NCI-H128 (cell line): ENCODE measurements around the gene AIG1.
"Not testable (repeated sequence)": the region's sequence is repeated elsewhere in the genome, so short reads cannot be mapped to it uniquely, and the experiment has no call there.

ENCODE experiments used
- DNase-seq: peaks from one replicate; lab custom pipeline; 2025; ENCODE audit not compliant: unreplicated experiment; lab: John Stamatoyannopoulos, UW

Gene AIG1

DNA sequence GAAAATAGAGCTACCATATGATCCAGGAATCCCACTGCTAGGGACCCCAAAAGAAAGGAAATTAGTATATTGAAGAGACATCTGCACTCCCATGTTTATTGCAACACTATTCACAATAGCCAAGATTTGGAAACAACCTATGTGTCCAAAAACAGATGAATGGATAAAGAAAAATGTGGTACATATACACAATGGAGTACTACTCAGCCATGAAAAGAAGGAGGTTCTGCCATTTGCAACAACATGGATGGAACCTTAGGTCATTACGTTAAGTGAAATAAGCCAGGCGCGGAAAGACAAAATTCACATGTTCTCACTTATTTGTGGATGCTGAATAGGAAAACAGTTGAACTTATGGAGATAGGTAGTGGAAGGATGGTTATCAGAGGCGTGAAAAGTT lies 252.5 kb downstream of the AIG1 start:
- no peak for DNase-seq

DNA sequence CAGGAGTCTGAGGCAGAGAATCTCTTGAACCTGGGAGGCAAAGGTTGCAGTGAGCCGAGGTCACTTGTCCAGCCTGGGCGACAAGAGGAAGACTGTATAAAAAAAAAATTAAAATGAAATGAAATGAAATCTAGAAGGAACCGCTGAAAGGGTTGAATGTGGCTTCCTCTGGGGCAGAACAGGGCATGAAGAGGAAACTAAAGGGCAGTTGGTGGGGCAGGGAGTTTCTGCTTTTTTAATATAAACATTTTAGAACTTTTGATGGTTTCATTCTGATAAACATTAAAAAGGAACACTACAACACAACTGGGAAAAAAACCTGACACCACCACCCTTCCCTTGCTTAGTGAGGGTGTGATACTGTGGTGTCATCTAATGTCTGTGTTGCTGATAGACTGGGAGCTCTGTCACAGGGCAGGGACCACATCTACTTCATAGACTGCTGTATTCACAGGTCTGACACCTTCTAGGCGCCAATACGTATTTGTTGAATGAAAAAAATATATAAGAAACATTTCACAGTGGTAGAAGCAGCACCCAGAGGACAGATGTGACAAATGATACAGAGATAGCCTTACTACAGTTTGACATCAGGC lies 260.9 kb downstream of the AIG1 start:
- no peak for DNase-seq

GRCh38 chr6:143322386-143322785 lies 261.7 kb downstream of the AIG1 start:
- DNase-seq, result no peak

DNA sequence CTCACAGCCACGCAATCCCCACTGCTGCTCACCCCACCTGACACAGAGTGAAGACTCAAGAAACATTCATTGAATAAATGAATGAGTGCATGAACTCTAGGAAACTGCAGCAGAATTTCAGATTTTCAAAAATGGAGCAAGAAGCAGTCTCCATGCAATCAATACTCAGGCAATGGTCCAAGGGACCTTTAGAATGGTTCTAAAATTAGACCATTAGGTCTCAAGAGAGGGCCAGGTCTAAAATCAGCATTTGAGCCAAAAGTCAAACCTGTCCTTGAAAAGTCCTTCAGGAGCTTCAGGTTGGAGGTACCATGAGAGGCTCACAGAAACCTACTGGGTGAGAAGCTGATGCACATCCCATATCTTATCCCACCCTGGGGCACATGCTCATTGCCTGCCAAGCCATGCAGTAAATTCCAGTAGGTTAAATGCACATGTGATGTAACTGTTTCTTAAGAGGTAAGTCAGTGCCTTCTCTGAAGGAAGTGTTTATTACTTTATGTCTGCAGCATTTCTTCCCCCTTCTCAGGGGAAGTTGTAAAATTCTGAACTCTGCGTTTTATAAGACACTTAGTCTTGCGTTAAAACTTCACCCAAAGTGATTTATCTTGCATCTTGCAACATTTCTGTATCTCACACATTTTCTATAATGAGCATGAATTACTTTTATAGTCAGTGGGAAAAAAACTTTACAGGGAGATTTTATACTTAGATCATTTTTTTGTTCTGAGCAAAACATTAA lies 263.2 kb downstream of the AIG1 start:
- no peak for DNase-seq

GRCh38 chr6:143325379-143326140 lies 264.9 kb downstream of the AIG1 start:
- no peak for DNase-seq

- DNase-seq, result no peak
Measured at GRCh38 chr6:143328876-143329275, 268.2 kb downstream of the AIG1 start.

- no peak for DNase-seq
Measured at GRCh38 chr6:143329323-143329722, 268.6 kb downstream of the AIG1 start.

GRCh38 chr6:143331362-143331761 lies 270.7 kb downstream of the AIG1 start:
- DNase-seq, result no peak

- DNase-seq, result no peak
Measured at GRCh38 chr6:143332153-143332845, 271.6 kb downstream of the AIG1 start.

DNA sequence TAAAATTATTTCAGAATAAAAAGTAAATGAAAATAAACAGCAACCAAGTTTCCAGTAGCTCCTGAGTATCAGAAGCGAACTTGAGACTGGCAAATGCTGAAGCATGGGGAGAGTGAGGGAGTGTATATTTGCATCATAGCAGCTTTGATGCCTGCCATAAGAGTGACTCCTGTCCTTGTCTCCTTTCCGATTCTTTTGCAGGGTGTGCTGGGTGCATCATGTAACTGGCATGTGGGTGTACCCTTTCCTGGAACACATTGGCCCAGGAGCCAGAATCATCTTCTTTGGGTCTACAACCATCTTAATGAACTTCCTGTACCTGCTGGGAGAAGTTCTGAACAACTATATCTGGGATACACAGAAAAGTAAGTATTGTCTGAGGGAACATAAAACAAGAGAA lies 272.4 kb downstream of the AIG1 start:
- no peak for DNase-seq

- no peak for DNase-seq
Measured at GRCh38 chr6:143333749-143334520, 273.2 kb downstream of the AIG1 start.

DNA sequence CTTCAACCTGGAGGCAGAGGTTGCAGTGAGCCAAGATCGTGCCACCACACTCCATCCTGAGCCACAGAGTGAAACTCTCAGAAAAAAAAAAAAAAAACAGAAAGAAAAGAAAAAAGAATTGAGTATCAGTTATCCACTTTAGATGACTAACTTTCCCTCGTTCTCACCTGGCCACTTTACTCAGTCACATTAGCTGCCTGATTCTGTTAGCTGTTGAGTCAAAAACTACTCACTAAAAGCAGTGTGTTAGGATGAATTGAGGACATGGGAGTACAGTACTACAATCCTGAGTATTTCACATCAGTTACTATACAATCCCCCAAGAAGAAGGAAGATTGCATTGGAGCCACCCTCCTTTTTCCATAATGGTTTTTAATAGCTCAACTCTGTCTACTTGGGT lies 275.2 kb downstream of the AIG1 start:
- no peak for DNase-seq

- DNase-seq, result no peak
Measured at GRCh38 chr6:143336446-143337152, 275.9 kb downstream of the AIG1 start.

GRCh38 chr6:143337201-143337949 lies 276.7 kb downstream of the AIG1 start:
- no peak for DNase-seq

DNA sequence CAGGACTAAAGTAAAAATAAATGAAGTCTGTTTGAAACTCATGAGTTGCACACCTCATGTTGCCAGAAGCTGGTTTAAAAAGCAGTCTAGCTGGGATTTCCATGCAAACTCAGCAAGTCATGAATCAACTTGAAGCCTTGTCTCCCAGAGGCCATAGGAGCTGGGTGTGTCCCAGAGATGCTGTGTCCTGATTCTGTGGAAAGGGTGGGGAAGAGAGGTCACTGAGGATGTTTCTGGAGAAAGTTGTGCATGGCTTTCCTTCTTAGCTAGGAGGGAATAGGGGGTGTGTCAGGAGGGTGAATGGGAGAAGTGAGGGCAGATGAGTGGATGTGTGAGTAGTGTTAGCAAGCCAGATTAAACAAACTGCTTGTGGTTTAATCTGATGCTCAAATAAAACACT lies 278.5 kb downstream of the AIG1 start:
- no peak for DNase-seq

GRCh38 chr6:143345477-143345876 lies 284.8 kb downstream of the AIG1 start:
- DNase-seq, result not testable (repeated sequence)

DNA sequence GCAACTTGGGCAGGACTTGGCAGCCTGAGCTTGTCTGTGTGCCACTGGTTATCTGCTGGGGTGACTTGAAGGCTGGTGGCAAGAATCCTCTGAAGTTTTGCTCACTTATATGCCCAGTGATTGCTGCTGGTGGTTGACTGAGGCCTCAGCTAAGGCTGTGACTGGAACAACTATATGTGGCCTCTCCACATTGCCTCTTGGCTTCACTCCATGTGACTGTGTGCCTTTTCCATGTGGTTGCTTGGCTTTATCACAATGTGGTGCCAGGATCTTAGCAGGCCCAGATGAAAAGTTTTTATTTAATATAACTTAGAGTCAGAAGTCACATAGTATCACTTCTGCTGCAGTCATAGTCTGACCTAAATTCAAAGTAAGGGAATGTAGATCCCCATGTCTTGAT lies 285.3 kb downstream of the AIG1 start:
- no peak for DNase-seq

DNA sequence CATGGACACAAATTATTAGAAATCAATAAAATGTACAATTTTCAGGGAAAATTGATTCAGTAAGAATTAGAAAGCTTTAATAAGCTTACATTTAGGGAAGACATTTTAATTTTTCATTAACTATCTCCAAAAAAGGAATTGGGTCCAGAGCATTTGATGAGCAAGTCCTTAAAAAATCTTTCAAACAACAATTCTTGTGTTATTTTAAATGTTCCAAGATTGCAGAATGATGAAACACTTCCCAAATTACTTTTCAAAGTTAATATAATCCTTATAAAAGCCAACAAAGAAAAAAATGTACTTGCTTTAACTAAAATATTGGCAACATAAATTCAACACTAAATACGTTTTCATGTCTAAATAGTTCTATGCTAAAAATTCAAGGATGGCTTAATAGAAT lies 287.8 kb downstream of the AIG1 start:
- no peak for DNase-seq

- DNase-seq, result no peak
Measured at GRCh38 chr6:143349530-143349929, 288.8 kb downstream of the AIG1 start.
